GM21619 (cell line): ENCODE measurements around the gene TMEM218.
"Not testable (repeated sequence)": the region's sequence is repeated elsewhere in the genome, so short reads cannot be mapped to it uniquely, and the experiment has no call there.

Source experiments
- ATAC-seq: cut with Tn5 transposase; IDR thresholded peaks from one replicate; pipeline ENCODE4 v1.9.1; 2021; ENCODE audit not compliant: unreplicated experiment

TMEM218 gene

GRCh38 chr11:125056931-125057692 lies 54.3 kb downstream of the TMEM218 start:
- no peak for ATAC-seq

- not testable (repeated sequence) for ATAC-seq
Measured at GRCh38 chr11:125056111-125056510, 55.3 kb downstream of the TMEM218 start.

- no peak for ATAC-seq
Measured at GRCh38 chr11:125055107-125055715, 56.2 kb downstream of the TMEM218 start.

GRCh38 chr11:125053167-125053566 lies 58.3 kb downstream of the TMEM218 start:
- ATAC-seq, result no peak

GRCh38 chr11:125052047-125052446 lies 59.4 kb downstream of the TMEM218 start:
- ATAC-seq, result no peak

- no peak for ATAC-seq
Measured at GRCh38 chr11:125049164-125049792, 62.1 kb downstream of the TMEM218 start.
